SK-N-SH treated with all-trans-retinoic acid at 6 μM for 48 hours (cell line): ENCODE data around the gene SHC4.

ENCODE experiments used
- ATAC-seq: fragments of 200-7000 bp; cut with Tn5 transposase; 3 replicates; pipeline ENCODE4 v1.9.1; 2020; ENCODE audit warnings: mild to moderate bottlenecking, moderate library complexity
- BACH2 ChIP-seq: fragments of 250-450 bp; sonication (Bioruptor Pico); IDR thresholded peaks from 2 replicates; pipeline ENCODE4 v1.9.0; 2021; ENCODE audit warnings: mild to moderate bottlenecking, borderline replicate concordance
- CSDC2 ChIP-seq: fragments of 250-450 bp; sonication (Bioruptor Pico); IDR thresholded peaks from 2 replicates; pipeline ENCODE4 v1.5.0; 2020; ENCODE audit warnings: mild to moderate bottlenecking, moderate library complexity
- ESRRG ChIP-seq: fragments of 250-450 bp; sonication (Bioruptor Pico); IDR thresholded peaks from 2 replicates; pipeline ENCODE4 v1.6.1; 2021; ENCODE audit warnings: mild to moderate bottlenecking
- GLIS3 ChIP-seq: fragments of 250-450 bp; sonication (Bioruptor Pico); IDR thresholded peaks from 2 replicates; pipeline ENCODE4 v1.5.0; 2020; ENCODE audit warnings: mild to moderate bottlenecking, moderate library complexity
- ISL1 ChIP-seq: fragments of 250-450 bp; sonication (Bioruptor Pico); IDR thresholded peaks from 2 replicates; pipeline ENCODE4 v2.1.2; 2022; ENCODE audit warnings: mild to moderate bottlenecking, moderate library complexity
- OSR1 ChIP-seq: fragments of 250-450 bp; sonication (Bioruptor Pico); IDR thresholded peaks from 2 replicates; pipeline ENCODE4 v1.8.0; 2022; ENCODE audit warnings: moderate library complexity, mild to moderate bottlenecking, inconsistent platforms
- PPARA ChIP-seq: fragments of 250-450 bp; sonication (Bioruptor Pico); IDR thresholded peaks from 2 replicates; pipeline ENCODE4 v1.5.0; 2020; ENCODE audit warnings: mild to moderate bottlenecking, borderline replicate concordance
- SNAI2 ChIP-seq: fragments of 250-450 bp; sonication (Bioruptor Pico); IDR thresholded peaks from 2 replicates; pipeline ENCODE4 v1.5.0; 2020; ENCODE audit warnings: mild to moderate bottlenecking, moderate library complexity
- TOX ChIP-seq: fragments of 250-450 bp; sonication (Bioruptor Pico); IDR thresholded peaks from 2 replicates; pipeline ENCODE4 v1.8.0; 2021; ENCODE audit warnings: mild to moderate bottlenecking, moderate library complexity, borderline replicate concordance
- ZC3H10 ChIP-seq: fragments of 250-450 bp; sonication (Bioruptor Pico); IDR thresholded peaks from 2 replicates; pipeline ENCODE4 v1.5.1; 2021; ENCODE audit warnings: mild to moderate bottlenecking, moderate library complexity
- ZFP3 ChIP-seq: fragments of 250-450 bp; sonication (Bioruptor Pico); IDR thresholded peaks from 2 replicates; pipeline ENCODE4 v1.5.0; 2020; ENCODE audit warnings: mild to moderate bottlenecking, moderate library complexity
- ZFP30 ChIP-seq: fragments of 450-650 bp; formaldehyde crosslinking; IDR thresholded peaks from 2 replicates; pipeline ENCODE4 v1.5.0; 2022; ENCODE audit warnings: mild to moderate bottlenecking, moderate library complexity
- ZNF565 ChIP-seq: fragments of 450-650 bp; formaldehyde crosslinking; conservative IDR thresholded peaks from 2 replicates; pipeline ENCODE4 v1.5.0; 2020; ENCODE audit warnings: low read depth, mild to moderate bottlenecking, moderate library complexity
- ZNF70 ChIP-seq: fragments of 450-650 bp; formaldehyde crosslinking; IDR thresholded peaks from 2 replicates; pipeline ENCODE4 v1.5.0; 2020; ENCODE audit warnings: mild to moderate bottlenecking, moderate library complexity
- ZNF8 ChIP-seq: fragments of 450-650 bp; formaldehyde crosslinking; IDR thresholded peaks from 2 replicates; pipeline ENCODE4 v1.5.0; 2020; ENCODE audit warnings: mild to moderate bottlenecking, moderate library complexity
- TF ChIP-seq, protein P1 (sequence below): fragments of 250-450 bp; sonication (Bioruptor Pico); IDR thresholded peaks from 2 replicates; pipeline ENCODE4 v1.5.0; 2020; ENCODE audit warnings: mild to moderate bottlenecking, moderate library complexity
- TF ChIP-seq, protein P2 (sequence below): fragments of 250-450 bp; sonication (Bioruptor Pico); IDR thresholded peaks from 2 replicates; pipeline ENCODE4 v1.8.0; 2021; ENCODE audit warnings: low read depth, mild to moderate bottlenecking, moderate library complexity, borderline replicate concordance
- TF ChIP-seq, protein P3 (sequence below): fragments of 250-450 bp; sonication (Bioruptor Pico); IDR thresholded peaks from 2 replicates; pipeline ENCODE4 v1.5.1; 2020; ENCODE audit warnings: low read depth, mild to moderate bottlenecking, moderate library complexity
- TF ChIP-seq, protein P4 (sequence below): fragments of 250-450 bp; sonication (Bioruptor Pico); IDR thresholded peaks from 2 replicates; pipeline ENCODE4 v1.5.1; 2021; ENCODE audit warnings: mild to moderate bottlenecking, moderate library complexity
- TF ChIP-seq, protein P5 (sequence below): fragments of 250-450 bp; sonication (Bioruptor Pico); IDR thresholded peaks from 2 replicates; pipeline ENCODE4 v1.8.0; 2020; ENCODE audit warnings: mild to moderate bottlenecking, moderate library complexity, borderline replicate concordance

Gene SHC4

DNA sequence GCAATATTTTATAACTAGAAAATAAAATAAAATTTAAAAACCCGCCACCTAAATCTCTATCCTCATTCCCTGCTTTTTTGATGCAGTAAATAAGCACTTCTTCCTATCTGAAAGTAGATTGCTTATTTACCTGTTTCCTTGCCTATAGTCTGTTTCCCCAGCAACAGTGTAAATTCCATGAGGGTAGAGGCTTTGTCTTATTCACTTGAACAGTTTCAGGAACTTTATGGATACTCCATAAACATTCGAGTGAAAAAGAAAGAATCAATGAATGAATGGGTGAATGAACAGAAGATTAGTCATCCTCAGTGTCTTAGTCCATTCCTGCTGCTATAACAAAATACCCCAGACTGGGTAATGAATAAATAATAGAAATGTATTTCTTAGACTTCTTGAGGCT is 41.7 kb downstream of the SHC4 start:
- ATAC-seq: no peak
- TF ChIP-seq ESRRG (no peak), ISL1 (CRISPR knock-in tag) (no peak), ZNF8 (CRISPR knock-in tag) (no peak), ZNF70 (CRISPR knock-in tag) (no peak), TOX (no peak), ZFP30 (no peak), CSDC2 (CRISPR knock-in tag) (no peak)
- TF ChIP-seq, protein P1, sequence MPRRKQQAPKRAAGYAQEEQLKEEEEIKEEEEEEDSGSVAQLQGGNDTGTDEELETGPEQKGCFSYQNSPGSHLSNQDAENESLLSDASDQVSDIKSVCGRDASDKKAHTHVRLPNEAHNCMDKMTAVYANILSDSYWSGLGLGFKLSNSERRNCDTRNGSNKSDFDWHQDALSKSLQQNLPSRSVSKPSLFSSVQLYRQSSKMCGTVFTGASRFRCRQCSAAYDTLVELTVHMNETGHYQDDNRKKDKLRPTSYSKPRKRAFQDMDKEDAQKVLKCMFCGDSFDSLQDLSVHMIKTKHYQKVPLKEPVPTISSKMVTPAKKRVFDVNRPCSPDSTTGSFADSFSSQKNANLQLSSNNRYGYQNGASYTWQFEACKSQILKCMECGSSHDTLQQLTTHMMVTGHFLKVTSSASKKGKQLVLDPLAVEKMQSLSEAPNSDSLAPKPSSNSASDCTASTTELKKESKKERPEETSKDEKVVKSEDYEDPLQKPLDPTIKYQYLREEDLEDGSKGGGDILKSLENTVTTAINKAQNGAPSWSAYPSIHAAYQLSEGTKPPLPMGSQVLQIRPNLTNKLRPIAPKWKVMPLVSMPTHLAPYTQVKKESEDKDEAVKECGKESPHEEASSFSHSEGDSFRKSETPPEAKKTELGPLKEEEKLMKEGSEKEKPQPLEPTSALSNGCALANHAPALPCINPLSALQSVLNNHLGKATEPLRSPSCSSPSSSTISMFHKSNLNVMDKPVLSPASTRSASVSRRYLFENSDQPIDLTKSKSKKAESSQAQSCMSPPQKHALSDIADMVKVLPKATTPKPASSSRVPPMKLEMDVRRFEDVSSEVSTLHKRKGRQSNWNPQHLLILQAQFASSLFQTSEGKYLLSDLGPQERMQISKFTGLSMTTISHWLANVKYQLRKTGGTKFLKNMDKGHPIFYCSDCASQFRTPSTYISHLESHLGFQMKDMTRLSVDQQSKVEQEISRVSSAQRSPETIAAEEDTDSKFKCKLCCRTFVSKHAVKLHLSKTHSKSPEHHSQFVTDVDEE: no peak
- TF ChIP-seq, protein P2, sequence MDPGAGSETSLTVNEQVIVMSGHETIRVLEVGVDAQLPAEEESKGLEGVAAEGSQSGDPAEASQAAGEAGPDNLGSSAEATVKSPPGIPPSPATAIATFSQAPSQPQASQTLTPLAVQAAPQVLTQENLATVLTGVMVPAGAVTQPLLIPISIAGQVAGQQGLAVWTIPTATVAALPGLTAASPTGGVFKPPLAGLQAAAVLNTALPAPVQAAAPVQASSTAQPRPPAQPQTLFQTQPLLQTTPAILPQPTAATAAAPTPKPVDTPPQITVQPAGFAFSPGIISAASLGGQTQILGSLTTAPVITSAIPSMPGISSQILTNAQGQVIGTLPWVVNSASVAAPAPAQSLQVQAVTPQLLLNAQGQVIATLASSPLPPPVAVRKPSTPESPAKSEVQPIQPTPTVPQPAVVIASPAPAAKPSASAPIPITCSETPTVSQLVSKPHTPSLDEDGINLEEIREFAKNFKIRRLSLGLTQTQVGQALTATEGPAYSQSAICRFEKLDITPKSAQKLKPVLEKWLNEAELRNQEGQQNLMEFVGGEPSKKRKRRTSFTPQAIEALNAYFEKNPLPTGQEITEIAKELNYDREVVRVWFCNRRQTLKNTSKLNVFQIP: no peak
- TF ChIP-seq, protein P3, sequence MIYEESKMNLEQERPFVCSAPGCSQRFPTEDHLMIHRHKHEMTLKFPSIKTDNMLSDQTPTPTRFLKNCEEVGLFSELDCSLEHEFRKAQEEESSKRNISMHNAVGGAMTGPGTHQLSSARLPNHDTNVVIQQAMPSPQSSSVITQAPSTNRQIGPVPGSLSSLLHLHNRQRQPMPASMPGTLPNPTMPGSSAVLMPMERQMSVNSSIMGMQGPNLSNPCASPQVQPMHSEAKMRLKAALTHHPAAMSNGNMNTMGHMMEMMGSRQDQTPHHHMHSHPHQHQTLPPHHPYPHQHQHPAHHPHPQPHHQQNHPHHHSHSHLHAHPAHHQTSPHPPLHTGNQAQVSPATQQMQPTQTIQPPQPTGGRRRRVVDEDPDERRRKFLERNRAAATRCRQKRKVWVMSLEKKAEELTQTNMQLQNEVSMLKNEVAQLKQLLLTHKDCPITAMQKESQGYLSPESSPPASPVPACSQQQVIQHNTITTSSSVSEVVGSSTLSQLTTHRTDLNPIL (CRISPR knock-in tag): no peak
- TF ChIP-seq, all 23 proteins: peak for 0

DNA sequence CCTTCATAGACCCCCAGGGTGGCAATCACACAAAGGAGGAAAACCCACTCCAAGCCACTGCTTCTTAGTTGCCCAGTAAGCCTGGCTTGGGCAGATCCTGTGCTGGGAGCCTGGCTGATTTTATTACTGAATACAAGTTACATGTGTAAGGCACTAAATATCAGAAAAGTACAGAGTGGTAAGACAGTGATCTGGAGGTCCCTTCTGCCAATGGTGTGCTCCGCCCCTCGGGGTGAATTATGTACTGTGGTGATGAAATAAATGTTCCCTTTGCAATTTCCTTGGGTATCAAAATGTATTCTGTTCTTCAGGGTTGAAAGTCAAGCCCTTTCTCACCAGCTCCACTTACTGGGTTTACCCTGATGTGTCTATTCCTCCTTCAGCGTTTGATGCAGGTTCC is 47.0 kb downstream of the SHC4 start:
- TF ChIP-seq, protein P1: no peak
- no peak for TF ChIP-seq ZNF70 (CRISPR knock-in tag)
- TF ChIP-seq, protein P4, sequence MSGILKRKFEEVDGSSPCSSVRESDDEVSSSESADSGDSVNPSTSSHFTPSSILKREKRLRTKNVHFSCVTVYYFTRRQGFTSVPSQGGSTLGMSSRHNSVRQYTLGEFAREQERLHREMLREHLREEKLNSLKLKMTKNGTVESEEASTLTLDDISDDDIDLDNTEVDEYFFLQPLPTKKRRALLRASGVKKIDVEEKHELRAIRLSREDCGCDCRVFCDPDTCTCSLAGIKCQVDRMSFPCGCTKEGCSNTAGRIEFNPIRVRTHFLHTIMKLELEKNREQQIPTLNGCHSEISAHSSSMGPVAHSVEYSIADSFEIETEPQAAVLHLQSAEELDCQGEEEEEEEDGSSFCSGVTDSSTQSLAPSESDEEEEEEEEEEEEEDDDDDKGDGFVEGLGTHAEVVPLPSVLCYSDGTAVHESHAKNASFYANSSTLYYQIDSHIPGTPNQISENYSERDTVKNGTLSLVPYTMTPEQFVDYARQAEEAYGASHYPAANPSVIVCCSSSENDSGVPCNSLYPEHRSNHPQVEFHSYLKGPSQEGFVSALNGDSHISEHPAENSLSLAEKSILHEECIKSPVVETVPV: no peak
- TF ChIP-seq ZNF565 (CRISPR knock-in tag): no peak
- TF ChIP-seq, protein P2: no peak
- no peak for TF ChIP-seq GLIS3 (CRISPR knock-in tag)
- TF ChIP-seq ZNF8 (CRISPR knock-in tag): no peak
- no peak for TF ChIP-seq ZFP3 (CRISPR knock-in tag)
- no peak for TF ChIP-seq ZC3H10 (CRISPR knock-in tag)
- TF ChIP-seq PPARA: no peak
- no peak for TF ChIP-seq ESRRG
- TF ChIP-seq, protein P3 (CRISPR knock-in tag): no peak
- TF ChIP-seq BACH2 (CRISPR knock-in tag): no peak
- TF ChIP-seq OSR1 (CRISPR knock-in tag): no peak
- no peak for TF ChIP-seq ZFP30
- no peak for TF ChIP-seq TOX
- TF ChIP-seq, protein P5, sequence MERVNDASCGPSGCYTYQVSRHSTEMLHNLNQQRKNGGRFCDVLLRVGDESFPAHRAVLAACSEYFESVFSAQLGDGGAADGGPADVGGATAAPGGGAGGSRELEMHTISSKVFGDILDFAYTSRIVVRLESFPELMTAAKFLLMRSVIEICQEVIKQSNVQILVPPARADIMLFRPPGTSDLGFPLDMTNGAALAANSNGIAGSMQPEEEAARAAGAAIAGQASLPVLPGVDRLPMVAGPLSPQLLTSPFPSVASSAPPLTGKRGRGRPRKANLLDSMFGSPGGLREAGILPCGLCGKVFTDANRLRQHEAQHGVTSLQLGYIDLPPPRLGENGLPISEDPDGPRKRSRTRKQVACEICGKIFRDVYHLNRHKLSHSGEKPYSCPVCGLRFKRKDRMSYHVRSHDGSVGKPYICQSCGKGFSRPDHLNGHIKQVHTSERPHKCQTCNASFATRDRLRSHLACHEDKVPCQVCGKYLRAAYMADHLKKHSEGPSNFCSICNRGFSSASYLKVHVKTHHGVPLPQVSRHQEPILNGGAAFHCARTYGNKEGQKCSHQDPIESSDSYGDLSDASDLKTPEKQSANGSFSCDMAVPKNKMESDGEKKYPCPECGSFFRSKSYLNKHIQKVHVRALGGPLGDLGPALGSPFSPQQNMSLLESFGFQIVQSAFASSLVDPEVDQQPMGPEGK: no peak
- TF ChIP-seq SNAI2: no peak
- ATAC-seq: no peak
